Anterior cingulate cortex (tissue), 58 donors: ENCODE measurements around the gene SPEM3.

Experiments used
- DNase-seq, 58 donors: peaks; one replicate each; lab custom pipeline; 2025; lab: John Stamatoyannopoulos, UW

The SPEM3 gene

GRCh38 chr17:7428557-7428956, at the start of gene SPEM3:
TSS of gene SPEM3 (plus strand) at chr17:7428857. CDS start at chr17:7428903, 46 bp downstream.
- DNase-seq: no peak

DNA sequence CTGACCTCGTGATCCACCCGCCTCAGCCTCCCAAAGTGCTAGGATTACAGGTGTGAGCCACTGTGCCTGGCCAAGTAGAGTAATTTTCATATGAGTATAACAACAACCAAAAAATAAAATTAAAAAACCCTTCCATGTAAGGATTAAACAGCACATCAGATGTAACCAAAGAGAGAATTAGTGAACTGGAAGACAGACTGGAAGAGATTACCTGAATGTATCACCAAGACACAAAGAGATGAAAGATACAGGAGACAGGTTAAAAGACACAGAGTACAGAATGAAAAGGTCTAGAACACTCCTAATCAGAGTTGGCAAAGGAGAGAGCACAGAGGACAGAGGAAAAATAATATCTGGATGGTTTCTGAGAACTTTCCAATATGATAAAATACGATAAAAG, 49.5 kb upstream of the SPEM3 start:
- no peak for DNase-seq

DNA sequence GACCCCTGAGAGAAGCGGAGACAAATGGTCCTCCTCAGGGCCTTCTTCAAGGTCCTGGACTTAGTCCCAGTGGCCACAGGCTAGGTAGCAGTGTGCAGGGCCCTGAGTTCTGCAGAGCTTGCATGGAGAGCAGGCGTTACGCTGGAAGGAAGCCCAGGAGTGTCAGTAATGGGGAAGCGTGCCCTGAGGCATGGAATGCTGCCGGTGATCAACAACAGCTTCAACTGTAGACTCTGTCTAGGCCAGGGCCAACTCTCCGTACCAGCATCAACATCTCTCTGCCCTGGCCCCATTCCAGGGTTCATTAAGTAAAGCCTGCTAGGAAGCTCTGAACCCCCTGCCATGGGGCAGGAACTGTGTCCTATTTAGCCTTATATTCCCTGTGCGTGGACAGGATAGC, 48.3 kb upstream of the SPEM3 start:
- peak in 9 of 58 donors; percentile 3 to 42 (median 18) for DNase-seq

GRCh38 chr17:7380855-7381683, 47.6 kb upstream of the SPEM3 start, which contains the start of gene TNK1:
TSS of gene TNK1 (plus strand) at chr17:7381089. CDS start at chr17:7382927, 1,838 bp downstream.
- DNase-seq: no peak

DNA sequence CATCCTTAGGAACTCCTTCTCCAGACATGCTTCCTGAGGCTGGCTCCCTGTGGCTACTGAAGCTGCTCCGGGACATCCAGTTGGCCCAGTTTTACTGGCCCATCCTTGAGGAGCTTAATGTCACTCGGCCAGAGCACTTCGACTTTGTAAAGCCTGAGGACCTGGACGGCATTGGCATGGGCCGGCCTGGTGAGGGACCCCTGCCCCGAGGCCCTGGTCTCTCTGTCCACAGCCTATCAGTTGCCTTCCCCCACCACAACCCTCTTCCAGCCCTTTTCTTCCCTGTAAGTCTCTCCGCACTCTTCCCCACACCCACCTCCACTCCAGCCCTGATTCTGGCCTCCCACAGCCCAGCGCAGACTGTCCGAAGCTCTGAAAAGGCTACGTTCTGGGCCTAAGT, 45.8 kb upstream of the SPEM3 start:
- DNase-seq: no peak

DNA sequence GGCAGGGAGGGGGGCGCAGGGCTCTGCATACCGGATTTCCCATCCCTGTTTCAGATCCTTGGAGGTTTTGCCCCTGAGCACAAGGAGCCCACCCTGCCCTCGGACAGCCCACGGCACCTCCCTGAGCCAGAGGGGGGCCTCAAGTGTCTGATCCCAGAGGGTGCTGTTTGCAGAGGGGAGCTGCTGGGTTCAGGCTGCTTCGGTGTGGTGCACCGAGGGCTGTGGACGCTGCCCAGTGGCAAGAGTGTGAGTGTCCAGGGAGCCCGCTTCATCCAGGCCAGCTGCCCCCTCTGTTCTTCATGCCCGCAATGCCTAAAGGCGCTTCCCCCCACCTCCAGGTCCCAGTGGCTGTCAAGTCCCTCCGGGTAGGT, 45.3 kb upstream of the SPEM3 start:
- no peak for DNase-seq

DNA sequence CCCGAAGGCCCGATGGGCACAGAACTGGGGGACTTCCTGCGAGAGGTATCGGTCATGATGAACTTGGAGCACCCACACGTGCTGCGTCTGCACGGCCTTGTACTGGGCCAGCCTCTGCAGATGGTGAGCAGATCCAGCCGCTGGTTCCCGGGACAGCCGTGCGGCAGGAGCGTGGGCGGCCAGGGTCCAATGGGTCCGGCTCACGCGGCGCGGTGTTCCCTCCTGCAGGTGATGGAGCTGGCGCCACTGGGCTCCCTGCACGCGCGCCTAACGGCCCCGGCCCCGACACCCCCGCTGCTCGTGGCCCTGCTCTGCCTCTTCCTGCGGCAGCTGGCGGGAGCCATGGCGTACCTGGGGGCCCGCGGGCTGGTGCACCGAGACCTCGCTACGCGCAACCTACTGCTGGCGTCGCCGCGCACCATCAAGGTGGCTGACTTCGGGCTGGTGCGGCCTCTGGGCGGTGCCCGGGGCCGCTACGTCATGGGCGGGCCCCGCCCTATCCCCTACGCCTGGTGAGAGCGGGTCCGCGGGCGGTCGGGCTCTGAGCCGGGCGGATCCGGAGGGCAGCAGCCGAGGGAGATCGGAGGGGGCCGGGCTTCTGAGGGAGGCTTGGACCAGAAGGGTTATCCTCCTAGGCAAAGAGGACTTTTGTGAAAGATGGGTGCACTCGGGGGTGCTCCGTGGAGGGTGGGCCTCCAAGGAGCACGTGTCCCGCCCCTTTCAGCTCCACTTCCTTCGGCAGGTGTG, 44.7 kb upstream of the SPEM3 start:
- peak in 22 of 58 donors; percentile 16 to 66 (median 35) for DNase-seq

- no peak for DNase-seq
These were observed 44.1 kb upstream of the SPEM3 start for GRCh38 chr17:7384489-7385081.

DNA sequence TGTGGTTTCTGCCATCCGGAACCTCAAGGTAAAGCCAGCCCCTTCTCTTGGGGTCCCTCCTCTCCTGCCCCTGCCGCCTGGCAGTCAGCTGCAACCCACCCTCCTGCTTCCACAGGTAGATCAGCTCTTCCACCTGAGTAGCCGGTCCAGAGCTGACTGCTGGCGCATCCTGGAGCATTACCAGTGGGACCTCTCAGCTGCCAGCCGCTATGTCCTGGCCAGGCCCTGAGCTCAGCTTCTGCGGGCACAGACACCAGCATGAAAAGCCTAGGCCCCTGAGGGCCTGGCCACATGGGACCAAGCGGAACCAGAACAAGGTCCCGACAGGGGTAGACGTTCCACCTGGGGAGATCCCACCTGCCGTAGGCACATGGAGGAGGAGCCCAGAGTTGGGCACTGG, 39.8 kb upstream of the SPEM3 start:
- no peak for DNase-seq

DNA sequence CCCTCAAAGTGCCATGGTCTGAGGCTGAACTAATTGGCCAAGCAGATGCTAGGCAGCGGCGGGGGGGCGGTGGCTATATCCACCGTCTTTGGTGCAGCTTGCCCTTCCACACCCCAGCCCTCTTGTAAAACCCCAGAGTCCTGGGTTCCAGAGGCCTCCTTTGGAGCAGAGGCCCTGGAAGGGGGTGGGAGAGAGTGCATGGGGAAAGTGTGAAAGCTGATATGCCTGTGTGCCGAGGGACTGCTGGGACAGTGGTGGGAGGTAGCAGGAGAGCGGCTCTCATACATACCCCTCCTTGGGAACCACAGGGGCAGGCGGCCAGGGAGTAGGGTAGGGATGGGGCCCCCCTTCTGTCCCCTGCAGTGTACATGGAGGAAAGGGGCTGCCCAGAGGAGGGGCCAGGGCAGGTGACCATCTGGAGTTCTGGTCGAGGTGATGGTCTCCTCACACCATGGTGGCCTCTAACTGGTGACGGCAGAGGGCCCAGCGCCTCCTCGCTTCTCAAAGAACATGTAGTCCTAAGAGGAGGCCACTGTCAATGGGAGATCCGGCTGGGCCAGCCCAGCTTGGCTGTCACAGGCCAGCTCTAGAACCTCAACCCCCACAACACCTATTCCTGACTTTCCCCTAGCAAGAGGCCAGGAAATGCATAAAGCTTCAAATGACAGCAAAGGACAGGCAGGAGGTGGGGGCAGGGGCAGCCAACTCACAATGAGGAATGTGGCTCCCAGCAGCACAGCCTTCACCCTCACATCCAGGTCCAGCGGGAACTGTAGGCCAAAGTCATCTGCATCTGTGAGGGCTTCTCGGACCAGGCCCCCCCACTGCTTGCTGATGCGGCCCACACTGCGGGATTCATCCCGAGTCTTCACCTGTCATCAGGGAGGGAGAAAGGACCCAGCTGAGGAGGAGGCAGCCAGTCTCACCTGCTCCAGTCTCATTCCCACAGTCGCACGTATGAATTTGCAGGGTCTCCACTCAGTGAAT, 38.4 kb upstream of the SPEM3 start:
- DNase-seq: no peak

DNA sequence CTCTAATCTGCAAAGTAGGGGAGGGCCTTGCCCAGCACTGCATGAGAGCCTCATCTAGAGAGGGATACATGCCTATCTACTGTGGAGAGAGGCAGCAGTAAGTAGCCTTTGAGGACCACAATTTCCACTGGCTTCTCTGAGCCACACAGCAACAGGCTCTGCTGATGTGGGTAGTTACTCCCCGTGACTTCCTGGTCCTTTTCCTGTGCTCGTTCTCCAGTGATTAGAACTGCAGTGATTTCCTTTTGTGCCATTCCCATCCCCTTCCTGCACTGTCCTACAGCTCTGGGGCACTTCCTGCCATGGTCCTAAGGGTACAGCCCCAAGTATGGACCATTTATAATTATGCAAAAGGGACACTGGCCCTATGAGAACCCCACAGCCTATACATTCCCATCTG, 37.4 kb upstream of the SPEM3 start:
- DNase-seq: no peak

- no peak for DNase-seq
These were observed 35.7 kb upstream of the SPEM3 start for GRCh38 chr17:7392696-7393612.

- DNase-seq: peak in 2 of 58 donors; percentile 27 to 56
These were observed 34.8 kb upstream of the SPEM3 start for GRCh38 chr17:7393613-7394451.

- peak; percentile 36 to 89 (median 76) for DNase-seq
These were observed 34.0 kb upstream of the SPEM3 start, which contains the start of gene PLSCR3 for GRCh38 chr17:7394452-7395191. TSS of gene PLSCR3 (minus strand) at chr17:7394525. CDS start at chr17:7394110, 415 bp downstream.

DNA sequence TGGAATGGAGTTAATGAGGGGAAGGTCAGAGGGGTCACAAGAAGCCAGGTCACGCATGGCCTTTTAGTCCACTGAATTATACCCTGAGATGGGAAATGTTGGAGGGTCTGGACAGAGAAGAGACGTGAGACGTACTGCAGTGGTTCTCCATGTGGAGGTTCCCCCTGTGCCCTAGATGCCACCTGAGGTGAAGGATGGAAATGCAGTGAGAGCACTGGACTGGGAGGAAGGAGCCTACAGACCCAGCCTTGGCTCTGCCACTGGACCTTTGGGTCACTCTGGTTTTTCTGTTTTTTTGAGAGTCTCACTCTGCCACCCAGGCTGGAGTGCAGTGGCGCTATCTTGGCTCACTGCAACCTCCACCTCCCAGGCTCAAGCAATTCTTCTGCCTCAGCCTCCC, 32.5 kb upstream of the SPEM3 start:
- no peak for DNase-seq

DNA sequence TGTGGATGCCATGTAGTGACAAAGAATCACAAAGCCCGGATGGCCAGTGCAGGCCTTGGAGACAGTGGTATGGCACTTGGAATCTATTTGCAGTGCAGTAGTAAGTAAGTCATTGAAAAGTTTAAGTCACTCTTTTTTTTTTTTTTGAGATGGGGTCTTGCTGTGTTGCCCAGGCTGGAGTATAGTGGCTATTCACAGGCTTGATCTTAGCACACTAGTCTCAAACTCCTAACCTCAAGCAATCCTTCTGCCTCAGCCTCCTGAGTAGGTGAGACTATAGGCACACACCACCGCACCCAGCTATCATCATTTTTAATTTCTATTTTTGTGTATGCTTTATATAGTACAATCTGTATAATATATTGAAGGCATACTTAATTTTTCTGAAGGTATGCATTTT, 30.0 kb upstream of the SPEM3 start:
- DNase-seq: no peak

- DNase-seq: peak in 3 of 58 donors; percentile 51 to 62 (median 54)
These were observed 25.5 kb upstream of the SPEM3 start for GRCh38 chr17:7403043-7403726.
